SJSA1 (cell line): ENCODE data around the gene CDC27. TPM values are rescaled to one million over a fixed set of nuclear protein-coding genes. Genes with fewer than 3 reads are reported as not detected.
"Not testable (repeated sequence)": the region's sequence is repeated elsewhere in the genome, so short reads cannot be mapped to it uniquely, and the experiment has no call there.

Experiments used
- DNase-seq, 2 experiments: peaks; one replicate each; pipeline ENCODE4 v3.0.0-alpha.2; 2015 to 2020; ENCODE audit warnings: low spot score in 2 of 2, low read depth in 1 of 2
- H3K27ac ChIP-seq: fragments of 250-450 bp; sonication (Bioruptor Pico); 2 replicates; pipeline ENCODE4 v1.5.1; 2020; ENCODE audit warnings: mild to moderate bottlenecking, moderate library complexity
- H3K27me3 ChIP-seq: fragments of 250-450 bp; sonication (Bioruptor Pico); replicated peaks from 2 replicates; pipeline ENCODE4 v1.5.1; 2020; ENCODE audit warnings: mild to moderate bottlenecking, moderate library complexity
- H3K36me3 ChIP-seq: fragments of 250-450 bp; sonication (Bioruptor Pico); 2 replicates; pipeline ENCODE4 v1.5.1; 2020; ENCODE audit warnings: mild to moderate bottlenecking
- H3K4me1 ChIP-seq: fragments of 250-450 bp; sonication (Bioruptor Pico); replicated peaks from 2 replicates; pipeline ENCODE4 v1.6.1; 2021; ENCODE audit warnings: mild to moderate bottlenecking
- H3K4me3 ChIP-seq: fragments of 250-450 bp; sonication (Bioruptor Pico); 2 replicates; pipeline ENCODE4 v1.5.1; 2020; ENCODE audit warnings: mild to moderate bottlenecking
- H3K9me3 ChIP-seq: fragments of 250-450 bp; sonication (Bioruptor Pico); replicated peaks from 2 replicates; pipeline ENCODE4 v1.5.1; 2020; ENCODE audit warnings: mild to moderate bottlenecking
- total RNA-seq: library from RNA; depleted of rRNA; stranded (reverse); fragments of >200 nt; shearing (Covaris generic); gene quantifications from 2 replicates; pipeline ENCODE4 v1.2.3, GENCODE V29; 2014

CDC27 gene
- total RNA-seq, 1 experiment from 2014 or later = 198 TPM

DNA sequence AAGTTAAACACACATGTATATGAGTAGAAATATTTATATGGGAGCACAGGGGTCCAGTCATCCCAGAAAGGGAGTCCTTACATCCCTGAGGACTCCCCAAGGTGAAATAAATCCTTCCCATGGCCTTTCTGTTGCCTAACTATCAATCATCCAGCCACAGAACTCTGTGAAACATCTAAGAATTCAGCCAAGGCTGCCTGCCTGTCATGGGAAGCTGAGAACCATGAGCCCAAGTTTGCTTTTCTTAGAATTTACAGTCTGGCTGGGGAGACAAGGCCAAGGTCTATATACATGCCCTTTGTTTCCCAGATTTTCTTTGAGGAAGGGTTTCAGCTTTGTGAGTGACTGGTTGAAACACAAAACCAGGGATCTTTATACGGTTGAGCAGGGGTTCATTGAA, 35.9 kb upstream of the CDC27 start:
- H3K36me3 ChIP-seq = no peaks in the 10 kb centered on the region
- H3K4me3 ChIP-seq = no peak overlapping the region
- peaks cover 41% of the 10 kb centered on the region for H3K4me1 ChIP-seq
- H3K9me3 ChIP-seq = peaks cover 5% of the 10 kb centered on the region; the same call in 1 of the 2 replicates
- no peak for DNase-seq
- H3K27me3 ChIP-seq = no peaks in the 10 kb centered on the region
- peak overlapping the region; percentile 63 for H3K27ac ChIP-seq

DNA sequence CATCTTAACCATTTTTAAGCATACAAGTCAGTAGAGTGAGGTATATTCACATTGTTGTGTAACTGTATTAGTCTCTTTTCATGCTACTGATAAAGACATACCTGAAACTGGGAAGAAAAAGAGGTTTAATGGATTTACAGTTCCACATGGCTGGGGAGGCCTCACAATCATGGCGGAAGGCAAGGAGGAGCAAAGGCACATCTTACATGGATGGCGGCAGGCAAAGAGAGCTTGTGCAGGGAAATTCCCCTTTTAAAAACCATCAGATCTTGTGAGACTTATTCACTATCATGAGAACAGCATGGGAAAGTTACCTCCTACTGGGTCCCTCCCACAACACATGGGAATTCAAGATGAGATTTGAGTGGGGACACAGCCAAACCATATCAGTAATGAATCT, 35.0 kb upstream of the CDC27 start:
- not testable (repeated sequence) for H3K9me3 ChIP-seq, H3K4me3 ChIP-seq, DNase-seq, H3K36me3 ChIP-seq, H3K27ac ChIP-seq, H3K27me3 ChIP-seq
- H3K4me1 ChIP-seq = peaks cover 34% of the 10 kb centered on the region

DNA sequence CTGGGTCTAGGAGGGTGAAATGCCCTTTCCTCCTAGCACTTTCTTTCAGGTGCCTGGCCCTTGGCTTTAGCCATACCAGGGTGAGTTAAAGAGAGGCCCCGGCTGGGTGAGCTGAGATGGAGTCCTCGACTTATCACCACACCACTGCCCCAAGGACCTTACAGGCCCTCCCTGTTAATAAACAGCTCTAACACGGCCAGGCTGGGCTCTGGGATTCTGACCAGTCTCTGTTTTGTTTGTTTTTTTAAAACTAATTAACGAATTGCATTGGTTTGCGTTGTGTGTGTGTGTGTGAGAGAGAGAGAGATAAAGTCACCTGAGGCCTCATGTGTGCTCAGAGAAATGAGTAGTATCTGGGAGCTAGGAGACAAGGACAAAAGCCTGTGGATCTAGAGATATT, 34.4 kb upstream of the CDC27 start:
- peaks cover 34% of the 10 kb centered on the region for H3K4me1 ChIP-seq
- peaks cover 5% of the 10 kb centered on the region; the same call in 1 of the 2 replicates for H3K9me3 ChIP-seq
- H3K27me3 ChIP-seq = no peaks in the 10 kb centered on the region
- DNase-seq = no peak
- no peaks in the 10 kb centered on the region for H3K36me3 ChIP-seq
- no peak overlapping the region for H3K27ac ChIP-seq
- no peak overlapping the region for H3K4me3 ChIP-seq

DNA sequence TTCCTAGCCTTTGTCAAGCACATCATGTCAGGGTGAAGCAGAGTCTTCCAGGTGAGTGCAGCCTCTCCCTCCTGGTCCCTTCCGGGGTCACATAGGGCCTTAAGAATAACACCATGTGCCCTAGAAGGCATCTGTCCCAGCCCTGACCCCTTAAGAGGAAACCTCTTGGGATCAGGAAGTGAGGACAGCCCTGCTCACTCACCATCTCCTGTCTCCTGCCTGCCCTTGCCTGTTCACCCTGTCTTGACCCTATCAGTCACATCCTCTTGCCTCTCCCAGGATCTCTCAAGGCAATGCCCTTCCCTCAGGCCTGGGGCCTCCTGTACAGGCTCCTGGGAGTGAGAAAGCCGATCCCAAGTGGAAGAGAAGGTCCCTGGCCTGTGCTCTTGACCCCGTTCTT, 33.9 kb upstream of the CDC27 start:
- H3K27ac ChIP-seq = no peak overlapping the region
- peaks cover 34% of the 10 kb centered on the region for H3K4me1 ChIP-seq
- H3K36me3 ChIP-seq = no peaks in the 10 kb centered on the region
- H3K9me3 ChIP-seq = peaks cover 5% of the 10 kb centered on the region; the same call in 1 of the 2 replicates
- H3K4me3 ChIP-seq = no peak overlapping the region
- no peaks in the 10 kb centered on the region for H3K27me3 ChIP-seq
- DNase-seq = no peak

DNA sequence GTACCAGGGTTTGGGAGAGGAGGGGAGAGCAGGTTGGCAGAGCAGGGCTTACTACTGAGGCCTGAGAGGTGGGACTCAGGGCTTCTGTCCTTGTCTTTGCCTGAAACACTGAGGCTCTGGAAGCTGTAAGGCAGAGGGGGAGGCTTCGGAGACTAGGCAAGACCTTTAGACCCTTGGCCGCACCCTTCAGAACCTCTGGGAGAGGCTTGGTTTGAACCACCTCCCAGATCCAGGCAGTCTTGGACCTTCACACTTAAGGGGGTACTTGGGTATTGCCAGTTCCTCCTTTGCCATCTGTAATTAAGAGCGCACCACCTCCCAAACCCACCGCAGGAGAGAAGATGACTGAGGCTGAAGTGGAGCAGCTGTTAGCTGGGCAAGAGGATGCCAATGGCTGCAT, 33.0 kb upstream of the CDC27 start:
- H3K27ac ChIP-seq = no peak overlapping the region
- peaks cover 5% of the 10 kb centered on the region; the same call in 1 of the 2 replicates for H3K9me3 ChIP-seq
- no peaks in the 10 kb centered on the region for H3K27me3 ChIP-seq
- no peak overlapping the region for H3K4me3 ChIP-seq
- no peak for DNase-seq
- H3K36me3 ChIP-seq = no peaks in the 10 kb centered on the region
- H3K4me1 ChIP-seq = peaks cover 34% of the 10 kb centered on the region

DNA sequence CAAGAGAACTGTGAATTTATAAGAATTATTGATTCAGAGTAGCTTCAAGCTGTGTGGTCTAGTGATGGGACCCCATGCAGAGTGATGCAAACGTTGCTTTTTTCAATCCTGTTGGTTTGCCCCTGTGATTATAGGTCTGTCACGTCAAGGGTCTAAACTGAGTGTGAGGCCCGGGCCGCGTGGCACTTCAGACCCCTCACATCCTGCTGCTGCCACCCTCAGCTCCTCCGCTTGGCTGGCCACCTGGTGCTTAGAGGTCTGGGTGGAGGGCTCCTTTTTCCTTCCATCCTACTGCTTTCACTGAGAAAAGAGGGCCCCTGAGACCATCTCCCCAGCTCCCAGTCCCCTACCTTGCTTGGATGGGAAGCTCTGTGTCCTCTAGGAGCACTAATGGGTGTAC, 32.1 kb upstream of the CDC27 start:
- Histone ChIP-seq H3K27me3 (no peaks in the 10 kb centered on the region), H3K4me3 (no peak overlapping the region), H3K27ac (no peak overlapping the region), H3K4me1 (peaks cover 33% of the 10 kb centered on the region), H3K9me3 (peaks cover 5% of the 10 kb centered on the region; the same call in 1 of the 2 replicates), H3K36me3 (no peaks in the 10 kb centered on the region)
- DNase-seq = no peak

DNA sequence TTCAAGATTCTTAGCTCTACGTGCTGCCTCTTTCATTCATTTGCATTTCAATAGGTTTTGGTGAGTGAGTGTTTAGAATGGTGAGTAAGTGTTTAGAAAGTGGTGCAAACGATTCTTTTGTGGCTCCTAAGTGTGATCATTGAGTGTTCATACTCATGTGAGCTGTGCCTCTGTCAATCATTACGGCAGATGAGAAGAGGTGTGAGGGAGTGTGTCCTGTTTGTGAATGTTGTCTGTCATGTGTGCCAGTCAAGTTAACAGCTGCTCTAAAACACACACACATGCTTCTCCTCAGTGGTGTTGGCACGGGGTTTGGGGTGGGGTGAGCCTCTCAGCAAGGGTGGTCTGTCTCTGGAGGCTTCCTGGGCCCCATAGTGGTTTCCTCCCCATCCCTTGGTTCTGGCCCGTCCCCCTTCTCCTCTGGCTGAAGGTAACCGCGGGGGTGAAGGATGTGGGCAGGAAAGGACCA, 31.5 kb upstream of the CDC27 start:
- no peak overlapping the region for H3K4me3 ChIP-seq
- no peak overlapping the region for H3K27ac ChIP-seq
- H3K9me3 ChIP-seq = peaks cover 5% of the 10 kb centered on the region; the same call in 1 of the 2 replicates
- DNase-seq = no peak
- H3K36me3 ChIP-seq = no peaks in the 10 kb centered on the region
- H3K4me1 ChIP-seq = peaks cover 27% of the 10 kb centered on the region
- no peaks in the 10 kb centered on the region for H3K27me3 ChIP-seq

DNA sequence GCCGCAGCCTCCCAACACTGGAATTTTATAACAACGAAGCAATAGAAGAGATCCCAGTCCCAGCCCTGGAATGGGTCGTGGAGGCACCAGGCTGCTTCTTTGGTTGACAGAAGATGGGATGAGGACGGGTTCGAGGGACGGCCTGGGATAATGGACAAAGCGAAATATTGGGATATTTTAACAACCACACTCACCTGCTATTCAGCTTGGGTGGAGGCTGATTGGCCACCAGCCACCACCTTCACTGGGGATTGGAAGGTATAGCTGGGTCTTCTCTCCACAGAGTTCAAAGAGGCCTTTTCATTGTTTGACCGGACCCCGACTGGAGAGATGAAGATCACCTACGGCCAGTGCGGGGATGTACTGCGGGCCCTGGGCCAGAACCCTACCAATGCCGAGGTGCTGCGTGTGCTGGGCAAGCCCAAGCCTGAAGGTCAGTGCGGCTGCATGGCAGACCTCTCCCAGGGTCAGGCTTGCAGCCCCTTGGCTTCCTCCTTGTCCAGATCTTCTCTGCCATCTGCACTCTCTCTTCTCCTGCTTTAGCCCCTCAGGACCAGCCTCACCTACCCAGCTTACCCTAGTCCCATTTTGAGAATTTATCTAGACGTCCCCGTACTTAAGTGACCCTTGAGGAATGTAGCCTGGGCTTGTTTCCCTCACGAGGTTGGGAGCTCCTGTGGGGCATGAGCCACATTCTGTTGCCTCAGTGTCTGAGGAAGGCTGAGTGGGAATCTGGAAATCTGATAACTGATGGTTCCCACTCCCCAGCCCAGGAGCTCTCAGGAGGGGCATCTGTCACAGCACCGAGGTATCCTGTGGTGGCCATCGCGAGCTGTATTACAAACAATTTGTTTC, 30.8 kb upstream of the CDC27 start:
- H3K9me3 ChIP-seq = peaks cover 5% of the 10 kb centered on the region; the same call in 1 of the 2 replicates
- H3K4me1 ChIP-seq = peaks cover 20% of the 10 kb centered on the region

DNA sequence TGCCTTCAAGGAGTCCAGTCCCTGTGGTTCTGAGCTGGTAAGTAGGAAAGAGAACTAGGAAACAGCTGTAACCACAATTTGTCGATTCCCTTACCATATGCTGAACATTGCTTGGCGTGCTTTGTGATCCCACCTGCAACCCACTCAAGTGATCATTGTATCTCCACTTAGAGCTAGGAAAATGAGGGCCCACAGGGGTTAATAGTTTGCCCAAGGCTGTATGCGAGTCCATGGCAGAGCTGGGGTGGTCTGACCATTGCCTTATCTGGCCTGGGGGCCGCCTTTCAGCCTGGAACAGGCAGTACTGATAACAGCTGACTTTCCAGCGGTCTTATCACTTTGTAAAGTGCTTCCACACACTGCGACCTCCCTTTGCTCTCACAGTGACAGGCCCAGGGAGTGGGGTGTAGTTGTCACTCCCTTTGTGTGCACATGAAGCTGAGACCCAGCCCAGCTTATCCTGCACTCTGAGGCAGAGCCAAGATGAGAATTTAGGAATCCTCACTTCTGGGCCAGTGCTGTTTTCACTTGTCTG, 29.9 kb upstream of the CDC27 start:
- Histone ChIP-seq H3K27me3 (no peaks in the 10 kb centered on the region), H3K4me1 (peaks cover 17% of the 10 kb centered on the region), H3K27ac (no peak overlapping the region), H3K4me3 (no peak overlapping the region), H3K36me3 (no peaks in the 10 kb centered on the region), H3K9me3 (peaks cover 2% of the 10 kb centered on the region; the same call in 1 of the 2 replicates)
- no peak for DNase-seq

More for the DNA sequence above, 30.8 kb upstream of the CDC27 start:
- no peaks in the 10 kb centered on the region for H3K36me3 ChIP-seq
- DNase-seq = no peak
- no peak overlapping the region for H3K27ac ChIP-seq
- no peak overlapping the region for H3K4me3 ChIP-seq
- H3K27me3 ChIP-seq = no peaks in the 10 kb centered on the region

DNA sequence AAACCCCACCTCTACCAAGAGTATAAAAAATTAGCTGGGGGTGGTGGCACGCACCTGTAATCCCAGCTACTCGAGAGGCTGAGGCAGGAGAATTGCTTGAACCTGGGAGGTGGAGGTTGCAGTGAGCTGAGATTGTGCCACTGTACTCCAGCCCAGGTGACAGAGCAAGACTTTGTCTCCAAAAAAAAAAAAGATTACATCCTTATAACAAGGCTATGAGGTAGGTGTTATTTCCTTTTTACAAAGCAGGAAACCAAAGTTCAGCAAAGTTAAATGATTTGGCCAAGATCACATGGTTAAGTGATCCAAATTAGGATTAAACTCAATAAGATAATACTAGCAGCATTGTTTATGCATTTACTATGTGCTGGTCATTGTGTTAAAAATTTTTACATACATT, 28.2 kb upstream of the CDC27 start:
- H3K36me3 ChIP-seq = not testable (repeated sequence)
- H3K4me1 ChIP-seq = peaks cover 14% of the 10 kb centered on the region

DNA sequence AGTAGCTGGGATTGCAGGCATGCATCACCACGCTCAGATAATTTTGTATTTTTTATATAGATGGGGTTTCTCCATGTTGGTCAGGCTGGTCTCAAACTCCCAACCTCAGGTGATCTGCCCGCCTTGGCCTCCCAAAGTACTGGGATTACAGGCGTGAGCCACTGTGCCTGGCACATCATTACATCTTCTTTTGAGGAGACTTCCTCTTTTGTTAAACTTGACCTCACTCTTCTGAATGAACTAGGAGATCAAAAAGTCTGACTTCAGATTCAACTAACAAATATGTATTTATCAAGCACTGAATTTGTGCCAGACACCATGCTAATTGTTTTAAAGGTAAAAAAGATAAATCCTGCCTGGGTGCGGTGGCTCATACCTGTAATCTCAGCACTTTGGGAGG, 27.7 kb upstream of the CDC27 start:
- not testable (repeated sequence) for H3K4me3 ChIP-seq, DNase-seq, H3K36me3 ChIP-seq, H3K27ac ChIP-seq, H3K9me3 ChIP-seq, H3K27me3 ChIP-seq
- H3K4me1 ChIP-seq = peaks cover 14% of the 10 kb centered on the region

More for the DNA sequence above, 28.2 kb upstream of the CDC27 start:
- H3K4me3 ChIP-seq, H3K27ac ChIP-seq, H3K9me3 ChIP-seq, DNase-seq, H3K27me3 ChIP-seq: not testable (repeated sequence)

DNA sequence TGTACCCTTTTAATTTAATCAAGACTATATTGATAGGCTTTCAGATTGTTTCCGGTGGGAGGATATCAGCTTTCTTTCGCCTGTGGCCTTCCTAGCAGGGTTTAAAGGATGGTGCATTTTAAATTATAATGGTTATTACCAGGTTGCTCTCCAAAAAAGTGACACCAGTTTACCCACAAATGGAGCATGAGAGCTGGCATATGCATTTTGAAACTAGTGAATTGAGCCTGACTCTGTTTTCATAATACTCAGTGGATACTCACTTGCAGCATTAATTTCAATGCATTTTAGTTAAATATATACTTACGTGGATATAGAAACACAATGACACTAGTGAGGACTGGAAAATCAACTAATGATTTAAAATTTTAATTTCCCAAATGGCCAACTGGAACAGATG, 25.8 kb upstream of the CDC27 start:
- Histone ChIP-seq H3K27me3 (no peaks in the 10 kb centered on the region), H3K4me1 (peaks cover 11% of the 10 kb centered on the region), H3K4me3 (no peak overlapping the region), H3K36me3 (no peaks in the 10 kb centered on the region), H3K9me3 (no peaks in the 10 kb centered on the region), H3K27ac (no peak overlapping the region)
- no peak for DNase-seq

DNA sequence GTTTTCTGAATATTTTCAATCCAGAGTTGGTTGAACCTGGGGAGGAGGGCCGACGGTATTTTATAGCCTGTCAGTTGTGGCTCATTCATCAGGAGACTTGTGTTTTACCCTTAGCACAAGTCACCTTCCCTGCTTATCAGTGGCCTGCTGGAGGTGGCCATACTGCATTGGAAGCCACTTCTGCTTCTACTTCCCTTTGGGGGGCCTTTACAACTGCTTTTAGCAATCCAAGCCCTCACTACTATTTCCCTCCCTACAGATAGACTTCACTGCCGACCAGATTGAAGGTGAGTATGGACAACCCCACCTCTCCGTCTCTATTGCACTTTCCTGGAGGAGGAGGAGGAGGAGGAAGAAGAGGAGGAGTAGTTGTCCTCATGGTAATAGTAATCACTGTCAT, 24.4 kb upstream of the CDC27 start:
- no peak overlapping the region for H3K4me3 ChIP-seq
- H3K9me3 ChIP-seq = no peaks in the 10 kb centered on the region
- H3K27me3 ChIP-seq = no peaks in the 10 kb centered on the region
- H3K4me1 ChIP-seq = peaks cover 25% of the 10 kb centered on the region
- H3K36me3 ChIP-seq = no peaks in the 10 kb centered on the region
- H3K27ac ChIP-seq = no peak overlapping the region
- DNase-seq = no peak

DNA sequence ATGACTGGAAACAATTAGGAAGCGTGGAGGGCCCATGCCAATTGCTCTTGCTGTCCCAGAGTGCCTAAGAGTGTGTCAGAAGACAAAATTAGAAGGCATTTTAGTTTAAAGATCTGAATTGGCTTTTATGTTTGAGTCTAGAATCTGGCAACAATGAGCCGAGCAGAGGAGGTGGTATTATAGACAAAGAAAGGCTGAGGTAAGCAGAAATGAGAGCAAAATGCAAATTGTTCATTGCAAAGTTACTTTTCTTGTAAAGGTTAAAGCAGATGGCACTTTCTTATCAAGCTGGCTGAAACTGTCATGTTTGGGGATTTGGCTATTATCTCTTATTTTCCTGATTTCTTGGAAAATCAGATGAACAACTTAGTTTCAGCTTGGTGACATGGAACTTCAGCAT, 23.4 kb upstream of the CDC27 start:
- Histone ChIP-seq H3K4me1 (peaks cover 26% of the 10 kb centered on the region), H3K27ac (no peak overlapping the region), H3K36me3 (no peaks in the 10 kb centered on the region), H3K27me3 (no peaks in the 10 kb centered on the region), H3K9me3 (no peaks in the 10 kb centered on the region), H3K4me3 (no peak overlapping the region)
- DNase-seq = no peak
